ENCODE results near the gene SPOCK1. TPM values are rescaled to one million over a fixed set of nuclear protein-coding genes. Genes with fewer than 3 reads are reported as not detected.

Gene SPOCK1
- total RNA-seq, 1 donor from 2014 or later = 3.7 TPM

DNA sequence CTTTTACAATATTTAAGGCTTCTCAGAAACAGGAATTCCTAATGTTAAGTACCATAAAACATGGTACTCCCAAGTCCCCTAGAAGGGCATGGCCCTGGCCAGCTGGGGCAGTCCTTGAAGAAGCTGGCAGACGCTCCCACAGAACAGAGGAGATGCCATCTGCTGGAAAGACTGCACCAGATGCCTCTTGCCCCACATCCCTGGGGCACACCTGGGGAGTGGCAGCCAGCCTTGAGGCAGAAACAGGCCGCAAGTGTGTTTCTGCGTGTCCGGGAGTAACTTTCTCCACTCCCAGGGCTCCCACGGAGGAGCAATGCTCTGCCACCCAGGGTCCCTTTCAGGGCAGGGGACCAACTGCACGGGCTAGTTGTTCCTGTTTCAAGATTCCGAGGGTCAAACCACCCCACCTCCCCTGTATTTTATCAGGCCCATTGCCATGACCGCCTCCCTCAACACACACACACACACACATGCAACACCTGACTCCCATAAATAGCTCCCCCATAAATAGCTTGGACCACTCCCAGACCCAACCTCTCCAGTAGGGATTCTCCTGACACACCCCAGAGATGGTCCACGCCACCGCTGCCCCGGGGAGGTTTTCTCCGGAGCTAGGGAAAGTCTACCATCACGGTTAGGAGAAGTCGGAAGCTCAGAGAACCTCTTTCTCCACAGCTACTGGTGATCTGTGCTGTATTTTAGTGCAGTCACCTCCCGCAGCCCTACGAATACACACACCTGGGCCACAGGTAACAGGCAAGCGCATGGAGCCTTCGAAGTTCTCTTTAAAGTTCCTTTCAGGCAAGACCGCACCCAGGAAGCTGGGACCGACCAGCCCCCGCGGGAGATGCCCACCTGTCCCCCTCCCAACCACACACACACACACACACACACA is 1.5 kb downstream of the SPOCK1 start:
- H3K4me3 ChIP-seq (ENCODE audit: low read length in 3 of 3) = peak overlapping the region in 2 of 3 donors; percentile 70 to 71

DNA sequence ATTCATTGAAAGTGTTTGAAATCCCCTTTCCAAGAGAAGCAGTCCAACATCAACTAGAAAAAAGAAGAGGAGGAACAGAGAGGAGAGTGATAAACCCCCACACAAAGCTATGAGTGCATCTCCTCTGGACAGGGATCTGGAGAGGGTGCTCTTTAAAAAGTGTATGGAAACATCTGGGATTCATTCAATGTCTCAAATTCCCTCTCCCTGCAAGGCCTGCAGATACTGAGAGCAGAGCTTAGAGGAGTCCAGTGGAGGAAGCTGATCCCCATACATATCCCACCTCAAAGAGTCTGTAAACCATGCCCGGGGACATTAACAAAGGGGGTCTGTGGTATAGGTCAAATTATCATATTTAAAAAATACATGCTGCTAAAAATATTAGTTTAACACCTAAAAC is 2.2 kb downstream of the SPOCK1 start:
- no peak overlapping the region for H3K4me3 ChIP-seq (ENCODE audit: low read length in 3 of 3)
- H3K36me3 ChIP-seq (ENCODE audit: control insufficient read depth in 3 of 3, insufficient read depth in 3 of 3, low read length in 3 of 3) = no peaks in the 10 kb centered on the region
- peaks cover 0 to 16% (median 4%) of the 10 kb centered on the region in 3 donors for H3K27me3 ChIP-seq (ENCODE audit: control insufficient read depth in 3 of 3, insufficient read depth in 3 of 3, low read length in 3 of 3)
- no peak overlapping the region for H3K9ac ChIP-seq (ENCODE audit: low read depth in 1 of 3, low read length in 3 of 3)
- no peaks in the 10 kb centered on the region for H3K9me3 ChIP-seq (ENCODE audit: control insufficient read depth in 3 of 3, low read length in 3 of 3)
- H3K4me1 ChIP-seq (ENCODE audit: control insufficient read depth in 3 of 3, insufficient read depth in 3 of 3, low read length in 3 of 3) = peaks cover 7 to 12% (median 10%) of the 10 kb centered on the region in 3 donors
- no peak overlapping the region for H3K27ac ChIP-seq (ENCODE audit: low read depth, low read length)

More for the DNA sequence above, 1.5 kb downstream of the SPOCK1 start:
- Histone ChIP-seq H3K27me3 (ENCODE audit: control insufficient read depth in 3 of 3, insufficient read depth in 3 of 3, low read length in 3 of 3) (peaks cover 0 to 20% (median 7%) of the 10 kb centered on the region in 3 donors), H3K9ac (ENCODE audit: low read depth in 1 of 3, low read length in 3 of 3) (no peak overlapping the region), H3K9me3 (ENCODE audit: control insufficient read depth in 3 of 3, low read length in 3 of 3) (no peaks in the 10 kb centered on the region), H3K27ac (ENCODE audit: low read depth, low read length) (no peak overlapping the region), H3K36me3 (ENCODE audit: control insufficient read depth in 3 of 3, insufficient read depth in 3 of 3, low read length in 3 of 3) (no peaks in the 10 kb centered on the region), H3K4me1 (ENCODE audit: control insufficient read depth in 3 of 3, insufficient read depth in 3 of 3, low read length in 3 of 3) (peaks cover 7 to 12% (median 10%) of the 10 kb centered on the region in 3 donors)

DNA sequence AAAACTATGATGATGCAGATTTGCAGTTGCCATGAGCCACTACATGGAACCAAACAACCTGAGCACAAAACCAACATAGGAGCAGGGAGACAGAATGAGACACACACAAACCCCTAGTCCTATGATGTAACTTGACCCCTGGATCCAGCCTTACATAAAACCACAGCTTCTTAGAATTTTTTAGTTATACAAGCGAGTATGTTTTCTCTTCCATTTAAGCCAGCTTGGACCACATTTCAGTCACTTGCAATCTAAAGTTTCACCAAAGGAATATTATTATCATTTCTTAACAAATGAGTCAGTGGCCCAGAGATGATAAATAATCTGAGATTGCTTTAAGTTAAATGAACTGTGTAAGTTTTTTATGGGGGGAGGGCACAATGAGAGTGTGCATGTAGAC is 6.8 kb downstream of the SPOCK1 start:
- Histone ChIP-seq H3K4me1 (ENCODE audit: control insufficient read depth in 3 of 3, insufficient read depth in 3 of 3, low read length in 3 of 3) (peaks cover 0 to 15% (median under 1%) of the 10 kb centered on the region in 3 donors), H3K4me3 (ENCODE audit: low read length in 3 of 3) (no peak overlapping the region), H3K9me3 (ENCODE audit: control insufficient read depth in 3 of 3, low read length in 3 of 3) (no peaks in the 10 kb centered on the region), H3K36me3 (ENCODE audit: control insufficient read depth in 3 of 3, insufficient read depth in 3 of 3, low read length in 3 of 3) (no peaks in the 10 kb centered on the region), H3K9ac (ENCODE audit: low read depth in 1 of 3, low read length in 3 of 3) (no peak overlapping the region), H3K27ac (ENCODE audit: low read depth, low read length) (no peak overlapping the region), H3K27me3 (ENCODE audit: control insufficient read depth in 3 of 3, insufficient read depth in 3 of 3, low read length in 3 of 3) (no peaks in the 10 kb centered on the region)

DNA sequence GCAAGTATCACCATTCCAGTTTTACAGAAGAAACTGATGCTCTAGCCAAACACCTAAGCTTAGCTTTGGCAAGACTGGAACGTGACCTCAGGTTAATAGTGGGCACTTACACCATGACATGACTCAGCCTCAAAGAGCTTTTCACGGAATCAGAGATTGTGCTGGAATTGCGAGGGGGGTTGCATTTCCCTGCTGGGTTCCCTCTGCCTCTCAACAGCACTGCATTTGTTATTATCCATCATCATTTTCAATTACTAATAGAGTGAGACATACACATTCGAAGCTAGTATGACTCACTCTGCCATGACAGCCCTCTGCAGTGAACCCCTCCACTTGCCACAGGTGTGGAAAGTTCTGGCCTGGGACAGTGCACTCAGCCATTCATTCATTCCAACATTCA is 8.0 kb downstream of the SPOCK1 start:
- Histone ChIP-seq H3K4me1 (ENCODE audit: control insufficient read depth in 3 of 3, insufficient read depth in 3 of 3, low read length in 3 of 3) (peaks cover 0 to 11% (median 0%) of the 10 kb centered on the region in 3 donors), H3K9me3 (ENCODE audit: control insufficient read depth in 3 of 3, low read length in 3 of 3) (no peaks in the 10 kb centered on the region), H3K9ac (ENCODE audit: low read depth in 1 of 3, low read length in 3 of 3) (no peak overlapping the region), H3K27ac (ENCODE audit: low read depth, low read length) (no peak overlapping the region), H3K4me3 (ENCODE audit: low read length in 3 of 3) (no peak overlapping the region), H3K36me3 (ENCODE audit: control insufficient read depth in 3 of 3, insufficient read depth in 3 of 3, low read length in 3 of 3) (no peaks in the 10 kb centered on the region), H3K27me3 (ENCODE audit: control insufficient read depth in 3 of 3, insufficient read depth in 3 of 3, low read length in 3 of 3) (no peaks in the 10 kb centered on the region)

DNA sequence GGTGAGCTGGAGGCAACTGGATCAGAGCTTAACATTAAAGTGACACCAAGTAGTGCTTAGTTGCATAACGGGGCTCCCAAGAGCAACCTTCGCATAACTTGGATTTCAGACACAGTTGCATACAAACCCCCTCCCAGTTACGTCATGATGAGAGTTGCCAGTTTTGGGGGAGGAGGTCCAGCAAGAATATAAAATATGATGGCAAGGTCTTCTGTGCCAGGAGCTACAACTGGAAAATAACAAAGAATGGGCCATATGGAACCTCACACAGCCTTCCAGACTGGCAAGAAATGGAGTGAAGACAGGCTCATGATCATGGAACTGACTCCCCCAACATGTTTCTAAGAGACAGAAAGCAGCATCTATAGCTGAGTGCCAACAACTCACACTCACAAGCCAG is 8.5 kb downstream of the SPOCK1 start:
- H3K27me3 ChIP-seq (ENCODE audit: control insufficient read depth in 3 of 3, insufficient read depth in 3 of 3, low read length in 3 of 3) = no peaks in the 10 kb centered on the region
- no peak overlapping the region for H3K27ac ChIP-seq (ENCODE audit: low read depth, low read length)
- no peak overlapping the region for H3K9ac ChIP-seq (ENCODE audit: low read depth in 1 of 3, low read length in 3 of 3)
- peaks cover 0 to 11% (median 0%) of the 10 kb centered on the region in 3 donors for H3K4me1 ChIP-seq (ENCODE audit: control insufficient read depth in 3 of 3, insufficient read depth in 3 of 3, low read length in 3 of 3)
- H3K4me3 ChIP-seq (ENCODE audit: low read length in 3 of 3) = no peak overlapping the region
- H3K9me3 ChIP-seq (ENCODE audit: control insufficient read depth in 3 of 3, low read length in 3 of 3) = no peaks in the 10 kb centered on the region
- no peaks in the 10 kb centered on the region for H3K36me3 ChIP-seq (ENCODE audit: control insufficient read depth in 3 of 3, insufficient read depth in 3 of 3, low read length in 3 of 3)

DNA sequence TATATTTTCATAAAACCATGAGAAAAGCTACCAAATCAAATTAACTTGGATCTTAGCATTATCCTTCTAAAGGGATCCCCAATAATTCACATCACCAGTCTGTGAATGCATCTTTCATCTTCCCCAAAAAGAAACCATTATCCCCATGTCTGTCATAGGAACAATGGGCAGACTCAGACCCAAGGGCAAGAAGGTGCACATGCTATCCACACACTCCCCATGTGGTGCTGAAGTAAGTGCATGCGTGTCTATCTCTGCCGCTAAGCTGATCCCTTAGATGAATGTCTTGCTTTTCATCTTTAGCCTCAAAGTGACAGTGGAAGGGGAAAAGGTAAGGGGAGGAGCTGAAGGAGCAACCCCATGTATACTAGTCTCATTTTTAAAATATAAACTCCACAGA is 10.2 kb downstream of the SPOCK1 start:
- H3K27me3 ChIP-seq (ENCODE audit: control insufficient read depth in 3 of 3, insufficient read depth in 3 of 3, low read length in 3 of 3) = no peaks in the 10 kb centered on the region
- no peaks in the 10 kb centered on the region for H3K9me3 ChIP-seq (ENCODE audit: control insufficient read depth in 3 of 3, low read length in 3 of 3)
- peaks cover 0 to 11% (median 0%) of the 10 kb centered on the region in 3 donors for H3K4me1 ChIP-seq (ENCODE audit: control insufficient read depth in 3 of 3, insufficient read depth in 3 of 3, low read length in 3 of 3)
- no peak overlapping the region for H3K4me3 ChIP-seq (ENCODE audit: low read length in 3 of 3)
- no peak overlapping the region for H3K27ac ChIP-seq (ENCODE audit: low read depth, low read length)
- H3K36me3 ChIP-seq (ENCODE audit: control insufficient read depth in 3 of 3, insufficient read depth in 3 of 3, low read length in 3 of 3) = no peaks in the 10 kb centered on the region
- no peak overlapping the region for H3K9ac ChIP-seq (ENCODE audit: low read depth in 1 of 3, low read length in 3 of 3)

DNA sequence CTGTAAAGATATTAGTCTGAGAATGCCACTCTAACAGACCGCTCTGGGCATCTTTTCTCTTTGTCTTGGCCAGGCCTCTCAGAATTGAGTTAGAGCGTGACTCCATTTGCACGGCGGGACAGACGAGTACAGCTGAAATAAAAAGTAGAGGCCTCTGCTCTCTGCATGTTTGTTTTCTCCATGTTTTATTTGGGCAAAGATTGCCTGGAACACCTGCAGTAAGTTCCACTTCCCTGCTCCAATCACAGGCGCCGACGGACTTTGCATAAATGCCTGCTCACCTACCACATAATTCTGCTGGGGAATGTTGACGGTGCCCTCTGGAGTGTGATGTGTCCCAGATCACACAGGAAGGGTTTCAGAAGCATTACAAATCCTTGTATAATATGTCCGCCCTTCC is 10.6 kb downstream of the SPOCK1 start:
- Histone ChIP-seq H3K4me3 (ENCODE audit: low read length in 3 of 3) (no peak overlapping the region), H3K27ac (ENCODE audit: low read depth, low read length) (no peak overlapping the region), H3K9ac (ENCODE audit: low read depth in 1 of 3, low read length in 3 of 3) (no peak overlapping the region), H3K4me1 (ENCODE audit: control insufficient read depth in 3 of 3, insufficient read depth in 3 of 3, low read length in 3 of 3) (peaks cover 0 to 11% (median 0%) of the 10 kb centered on the region in 3 donors), H3K9me3 (ENCODE audit: control insufficient read depth in 3 of 3, low read length in 3 of 3) (no peaks in the 10 kb centered on the region), H3K36me3 (ENCODE audit: control insufficient read depth in 3 of 3, insufficient read depth in 3 of 3, low read length in 3 of 3) (no peaks in the 10 kb centered on the region), H3K27me3 (ENCODE audit: control insufficient read depth in 3 of 3, insufficient read depth in 3 of 3, low read length in 3 of 3) (no peaks in the 10 kb centered on the region)

DNA sequence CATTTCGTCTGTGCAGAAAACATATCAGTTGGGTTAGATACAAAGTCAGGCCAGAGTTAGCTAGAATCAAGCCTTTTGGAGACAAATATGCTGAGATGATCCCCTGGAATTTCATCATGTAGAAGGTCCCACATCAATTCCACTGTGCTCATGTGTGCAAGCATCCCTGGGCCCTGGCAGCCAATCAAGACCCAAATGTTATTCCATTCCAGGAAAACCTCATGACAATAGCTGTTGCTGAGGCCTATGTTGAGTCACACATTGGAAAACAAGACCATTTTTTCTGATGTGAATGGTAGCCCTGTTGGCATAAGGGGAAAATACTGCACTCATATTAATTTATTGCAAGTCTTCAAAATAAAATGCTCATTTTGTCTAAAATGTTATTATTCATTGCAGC is 11.5 kb downstream of the SPOCK1 start:
- Histone ChIP-seq H3K4me3 (ENCODE audit: low read length in 3 of 3) (no peak overlapping the region), H3K36me3 (ENCODE audit: control insufficient read depth in 3 of 3, insufficient read depth in 3 of 3, low read length in 3 of 3) (no peaks in the 10 kb centered on the region), H3K27me3 (ENCODE audit: control insufficient read depth in 3 of 3, insufficient read depth in 3 of 3, low read length in 3 of 3) (no peaks in the 10 kb centered on the region), H3K4me1 (ENCODE audit: control insufficient read depth in 3 of 3, insufficient read depth in 3 of 3, low read length in 3 of 3) (peaks cover 0 to 11% (median 0%) of the 10 kb centered on the region in 3 donors), H3K27ac (ENCODE audit: low read depth, low read length) (peak overlapping the region; percentile 3), H3K9ac (ENCODE audit: low read depth in 1 of 3, low read length in 3 of 3) (no peak overlapping the region), H3K9me3 (ENCODE audit: control insufficient read depth in 3 of 3, low read length in 3 of 3) (no peaks in the 10 kb centered on the region)

DNA sequence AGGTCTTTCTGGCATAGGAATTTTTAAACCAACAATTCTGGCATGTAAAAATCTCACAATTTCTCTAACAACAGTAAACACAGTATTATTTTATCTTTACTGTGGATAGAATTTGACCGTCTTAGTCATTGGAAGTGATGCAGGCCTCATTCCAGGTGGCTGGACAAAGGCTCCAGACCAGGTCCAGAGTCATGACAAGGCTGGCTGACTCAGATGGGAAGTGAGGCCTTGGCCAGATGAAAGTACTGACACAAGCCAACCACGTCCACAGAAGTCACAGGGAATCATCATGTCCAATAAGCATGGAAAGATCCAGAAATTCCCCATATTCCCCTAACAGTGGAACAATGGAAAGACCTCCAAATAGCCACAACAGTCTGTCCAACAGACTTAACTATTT is 12.4 kb downstream of the SPOCK1 start:
- Histone ChIP-seq H3K4me1 (ENCODE audit: control insufficient read depth in 3 of 3, insufficient read depth in 3 of 3, low read length in 3 of 3) (peaks cover 0 to 11% (median 0%) of the 10 kb centered on the region in 3 donors), H3K27ac (ENCODE audit: low read depth, low read length) (peak overlapping the region; percentile 3), H3K36me3 (ENCODE audit: control insufficient read depth in 3 of 3, insufficient read depth in 3 of 3, low read length in 3 of 3) (no peaks in the 10 kb centered on the region), H3K9me3 (ENCODE audit: control insufficient read depth in 3 of 3, low read length in 3 of 3) (no peaks in the 10 kb centered on the region), H3K4me3 (ENCODE audit: low read length in 3 of 3) (no peak overlapping the region), H3K27me3 (ENCODE audit: control insufficient read depth in 3 of 3, insufficient read depth in 3 of 3, low read length in 3 of 3) (no peaks in the 10 kb centered on the region), H3K9ac (ENCODE audit: low read depth in 1 of 3, low read length in 3 of 3) (no peak overlapping the region)

DNA sequence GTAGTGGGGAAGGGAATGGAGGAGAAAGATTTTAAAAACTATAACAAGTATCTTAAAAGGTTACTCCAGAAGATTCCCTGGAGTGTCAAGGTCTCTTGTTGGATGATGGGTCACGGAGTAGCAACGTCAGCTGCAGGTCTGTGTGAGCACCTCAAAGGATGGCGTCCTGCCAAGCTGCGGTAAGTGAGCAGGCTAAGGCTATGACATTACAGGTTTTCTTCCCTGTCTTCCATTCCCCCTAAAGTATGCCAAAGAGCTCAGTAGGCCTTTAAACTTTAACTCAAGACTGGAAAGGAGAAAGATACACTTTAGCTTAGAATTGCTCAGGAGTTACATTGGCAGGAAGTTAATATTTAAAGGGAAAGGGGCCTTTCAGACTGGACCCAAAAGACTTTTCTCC is 17.5 kb downstream of the SPOCK1 start:
- Histone ChIP-seq H3K36me3 (ENCODE audit: control insufficient read depth in 3 of 3, insufficient read depth in 3 of 3, low read length in 3 of 3) (no peaks in the 10 kb centered on the region), H3K9ac (ENCODE audit: low read depth in 1 of 3, low read length in 3 of 3) (no peak overlapping the region), H3K4me3 (ENCODE audit: low read length in 3 of 3) (no peak overlapping the region), H3K27me3 (ENCODE audit: control insufficient read depth in 3 of 3, insufficient read depth in 3 of 3, low read length in 3 of 3) (no peaks in the 10 kb centered on the region), H3K9me3 (ENCODE audit: control insufficient read depth in 3 of 3, low read length in 3 of 3) (no peaks in the 10 kb centered on the region), H3K27ac (ENCODE audit: low read depth, low read length) (no peak overlapping the region), H3K4me1 (ENCODE audit: control insufficient read depth in 3 of 3, insufficient read depth in 3 of 3, low read length in 3 of 3) (peaks cover 15 to 28% (median 25%) of the 10 kb centered on the region in 3 donors)
